OCI-LY1 (cell line): ENCODE results near the gene TMEM45A.

Experiments used
- H2AFZ ChIP-seq: fragments of 200-600 bp; sonication (generic), shearing (Covaris generic); 2 replicates; pipeline ENCODE4 v1.6.0; 2014; ENCODE audit warnings: antibody characterized with exemption, mild to moderate bottlenecking, low read length
- H3F3A ChIP-seq: fragments of 200-600 bp; sonication (generic), shearing (Covaris generic); 2 replicates; pipeline ENCODE4 v1.6.0; 2014; ENCODE audit warnings: mild to moderate bottlenecking, antibody characterized with exemption, low read length, moderate library complexity; ENCODE audit not compliant: insufficient read depth
- H3K27ac ChIP-seq: fragments of 200-600 bp; sonication (generic); 2 replicates; pipeline ENCODE4 v1.5.1; 2014; ENCODE audit warnings: low read length, mixed run types, mild to moderate bottlenecking, low read depth; ENCODE audit not compliant: poor library complexity, severe bottlenecking
- H3K27me3 ChIP-seq: fragments of 200-600 bp; sonication (generic); 2 replicates; pipeline ENCODE4 v1.6.0; 2014; ENCODE audit warnings: antibody characterized with exemption, mild to moderate bottlenecking, low read length, moderate library complexity; ENCODE audit not compliant: insufficient read depth
- H3K36me3 ChIP-seq: fragments of 200-600 bp; sonication (generic); 2 replicates; pipeline ENCODE4 v1.6.1; 2014; ENCODE audit warnings: mild to moderate bottlenecking, antibody characterized with exemption, low read length, moderate library complexity, mixed read lengths; ENCODE audit not compliant: insufficient read depth
- H3K4me1 ChIP-seq: fragments of 200-600 bp; sonication (generic); 2 replicates; pipeline ENCODE4 v1.5.1; 2014; ENCODE audit warnings: mild to moderate bottlenecking, low read length, moderate library complexity; ENCODE audit not compliant: insufficient read depth, severe bottlenecking
- H3K4me2 ChIP-seq: fragments of 200-600 bp; sonication (generic), shearing (Covaris generic); 2 replicates; pipeline ENCODE4 v1.6.1; 2014; ENCODE audit warnings: low read length
- H3K4me3 ChIP-seq: fragments of 200-600 bp; sonication (generic); 2 replicates; pipeline ENCODE4 v1.5.1; 2014; ENCODE audit warnings: low read length, low read depth, mild to moderate bottlenecking, mixed read lengths; ENCODE audit not compliant: poor library complexity, severe bottlenecking
- H3K79me2 ChIP-seq: fragments of 200-600 bp; shearing (Covaris generic); 2 replicates; pipeline ENCODE4 v1.6.1; 2016; ENCODE audit warnings: mixed run types, low read length, mixed read lengths; ENCODE audit not compliant: insufficient read depth
- H3K9ac ChIP-seq: fragments of 200-600 bp; sonication (generic), shearing (Covaris generic); 2 replicates; pipeline ENCODE4 v1.6.1; 2014; ENCODE audit warnings: mild to moderate bottlenecking, low read length, mixed read lengths
- H3K9me2 ChIP-seq: fragments of 200-600 bp; sonication (generic), shearing (Covaris generic); 2 replicates; pipeline ENCODE4 v1.6.1; 2014; ENCODE audit warnings: low read depth, mild to moderate bottlenecking, low read length, mixed read lengths
- H3K9me3 ChIP-seq: fragments of 200-600 bp; shearing (Covaris generic); 2 replicates; pipeline ENCODE4 v1.6.1; 2014; ENCODE audit warnings: low read length, mixed read lengths
- H4K20me1 ChIP-seq: fragments of 200-600 bp; sonication (generic), shearing (Covaris generic); 2 replicates; pipeline ENCODE4 v1.6.0; 2016; ENCODE audit warnings: mild to moderate bottlenecking, low read length; ENCODE audit not compliant: insufficient read depth
- EZH2 ChIP-seq: fragments of 200-600 bp; sonication (generic), shearing (Covaris generic); IDR thresholded peaks from 2 replicates; pipeline ENCODE4 v1.8.0; 2017; ENCODE audit warnings: borderline replicate concordance, mixed run types, mild to moderate bottlenecking, antibody characterized with exemption, low read length, moderate library complexity, mixed read lengths
- TF ChIP-seq, protein P1 (sequence below): fragments of 200-600 bp; sonication (generic), shearing (Covaris generic); IDR thresholded peaks from 2 replicates; pipeline ENCODE4 v1.5.1; 2017; ENCODE audit warnings: mild to moderate bottlenecking, antibody characterized with exemption, low read length, moderate library complexity, mixed read lengths

Gene TMEM45A

DNA sequence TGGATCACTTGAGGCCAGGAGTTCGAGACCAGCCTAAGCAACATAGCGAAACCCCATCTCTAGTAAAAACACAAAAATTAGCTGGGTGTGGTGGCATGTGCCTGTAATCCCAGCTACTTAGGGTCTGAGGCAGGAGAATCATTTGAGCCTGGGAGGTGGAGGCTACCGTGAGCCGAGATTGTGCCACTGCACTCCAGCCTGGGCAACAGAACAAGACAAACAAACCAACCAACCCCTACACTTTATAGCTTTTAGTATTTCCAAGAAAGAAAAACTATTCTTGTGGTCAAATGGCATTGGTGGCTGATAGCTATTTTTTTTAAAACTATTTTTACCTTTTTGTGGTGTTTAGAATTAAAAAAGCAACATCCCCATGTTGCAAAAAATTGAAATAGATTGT lies 7.2 kb downstream of the TMEM45A start:
- TF ChIP-seq EZH2: no peak
- TF ChIP-seq, protein P1, sequence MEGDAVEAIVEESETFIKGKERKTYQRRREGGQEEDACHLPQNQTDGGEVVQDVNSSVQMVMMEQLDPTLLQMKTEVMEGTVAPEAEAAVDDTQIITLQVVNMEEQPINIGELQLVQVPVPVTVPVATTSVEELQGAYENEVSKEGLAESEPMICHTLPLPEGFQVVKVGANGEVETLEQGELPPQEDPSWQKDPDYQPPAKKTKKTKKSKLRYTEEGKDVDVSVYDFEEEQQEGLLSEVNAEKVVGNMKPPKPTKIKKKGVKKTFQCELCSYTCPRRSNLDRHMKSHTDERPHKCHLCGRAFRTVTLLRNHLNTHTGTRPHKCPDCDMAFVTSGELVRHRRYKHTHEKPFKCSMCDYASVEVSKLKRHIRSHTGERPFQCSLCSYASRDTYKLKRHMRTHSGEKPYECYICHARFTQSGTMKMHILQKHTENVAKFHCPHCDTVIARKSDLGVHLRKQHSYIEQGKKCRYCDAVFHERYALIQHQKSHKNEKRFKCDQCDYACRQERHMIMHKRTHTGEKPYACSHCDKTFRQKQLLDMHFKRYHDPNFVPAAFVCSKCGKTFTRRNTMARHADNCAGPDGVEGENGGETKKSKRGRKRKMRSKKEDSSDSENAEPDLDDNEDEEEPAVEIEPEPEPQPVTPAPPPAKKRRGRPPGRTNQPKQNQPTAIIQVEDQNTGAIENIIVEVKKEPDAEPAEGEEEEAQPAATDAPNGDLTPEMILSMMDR: no peak
- Histone ChIP-seq H3K79me2 (no peaks in the 10 kb centered on the region), H3K9me2 (no peaks in the 10 kb centered on the region), H3F3A (no peaks in the 10 kb centered on the region), H3K27ac (no peak overlapping the region), H3K9ac (no peak overlapping the region), H3K4me3 (no peak overlapping the region), H3K4me1 (no peaks in the 10 kb centered on the region), H3K4me2 (no peak overlapping the region), H3K9me3 (no peaks in the 10 kb centered on the region), H4K20me1 (no peaks in the 10 kb centered on the region), H2AFZ (no peak overlapping the region), H3K36me3 (no peaks in the 10 kb centered on the region), H3K27me3 (no peaks in the 10 kb centered on the region)

DNA sequence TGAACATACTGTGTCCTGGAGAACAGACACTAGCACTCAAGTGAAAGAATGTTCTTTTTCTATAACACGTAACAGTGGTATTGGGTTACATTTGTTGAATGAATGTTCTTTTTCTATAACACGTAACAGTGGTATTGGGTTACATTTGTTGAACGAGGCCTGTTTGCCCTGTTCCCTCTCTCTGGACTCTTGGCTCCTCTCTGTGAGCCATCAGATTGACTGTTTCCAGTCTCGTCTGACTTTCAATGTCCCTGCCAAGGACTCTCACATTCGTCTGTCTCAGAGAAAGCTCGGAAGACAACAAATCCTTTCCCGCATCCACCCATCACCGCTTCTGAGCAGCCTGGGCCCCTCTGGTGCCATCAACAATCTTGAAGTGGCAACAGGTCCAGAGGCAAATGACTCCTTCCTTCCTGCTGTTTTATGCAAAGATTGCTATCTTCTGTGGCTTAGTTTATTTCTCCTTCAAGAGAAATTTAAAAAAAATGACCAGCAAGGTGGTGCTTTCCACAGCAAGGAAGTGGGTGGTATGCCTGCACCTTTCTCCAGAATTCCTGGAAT lies 8.0 kb downstream of the TMEM45A start:
- Histone ChIP-seq H3K9me3 (no peaks in the 10 kb centered on the region), H3K79me2 (no peaks in the 10 kb centered on the region)
- TF ChIP-seq, protein P1: no peak
- TF ChIP-seq EZH2: no peak

DNA sequence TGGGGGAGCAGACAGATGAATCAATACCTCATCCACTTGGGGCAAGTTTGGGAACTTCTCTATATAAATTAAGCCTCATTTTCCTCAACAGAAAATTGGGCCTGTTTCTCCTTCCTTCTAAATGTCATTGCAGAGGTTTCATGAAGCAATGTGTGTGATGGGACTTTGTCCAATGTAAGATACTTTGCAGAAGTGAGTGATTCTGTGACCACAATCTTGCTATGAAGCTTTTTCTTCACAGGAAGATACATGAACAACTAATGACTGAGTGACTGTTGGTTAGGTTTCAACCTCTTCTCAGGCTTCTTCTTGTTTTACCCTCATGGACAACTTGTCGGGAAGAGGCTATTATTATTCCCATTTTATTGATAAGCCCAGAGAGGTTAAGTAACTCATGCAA lies 11.0 kb downstream of the TMEM45A start:
- TF ChIP-seq, protein P1: no peak
- no peak for TF ChIP-seq EZH2
- no peak overlapping the region for H3K27ac ChIP-seq
- H3K79me2 ChIP-seq: no peaks in the 10 kb centered on the region

More for the DNA sequence above, 8.0 kb downstream of the TMEM45A start:
- H3K9me2 ChIP-seq: no peaks in the 10 kb centered on the region
- H3K27me3 ChIP-seq: no peaks in the 10 kb centered on the region
- no peaks in the 10 kb centered on the region for H3F3A ChIP-seq
- no peaks in the 10 kb centered on the region for H3K4me1 ChIP-seq
- H3K27ac ChIP-seq: no peak overlapping the region
- no peak overlapping the region for H3K9ac ChIP-seq
- H3K4me3 ChIP-seq: no peak overlapping the region
- no peaks in the 10 kb centered on the region for H3K36me3 ChIP-seq
- no peak overlapping the region for H3K4me2 ChIP-seq
- H2AFZ ChIP-seq: no peak overlapping the region
- no peaks in the 10 kb centered on the region for H4K20me1 ChIP-seq

More for the DNA sequence above, 11.0 kb downstream of the TMEM45A start:
- no peaks in the 10 kb centered on the region for H3K36me3 ChIP-seq
- no peaks in the 10 kb centered on the region for H3K4me1 ChIP-seq
- no peak overlapping the region for H3K4me3 ChIP-seq
- H3K9me3 ChIP-seq: no peaks in the 10 kb centered on the region
- H3K9me2 ChIP-seq: no peaks in the 10 kb centered on the region
- H3K27me3 ChIP-seq: no peaks in the 10 kb centered on the region
- no peak overlapping the region for H3K4me2 ChIP-seq
- H3K9ac ChIP-seq: no peak overlapping the region
- H2AFZ ChIP-seq: no peak overlapping the region
- H3F3A ChIP-seq: no peaks in the 10 kb centered on the region
- H4K20me1 ChIP-seq: no peaks in the 10 kb centered on the region
